Gastroesophageal sphincter (tissue), 4 donors: Measurements from ENCODE around the gene C4orf50. TPM values are rescaled to one million over a fixed set of nuclear protein-coding genes. Genes with fewer than 3 reads are reported as not detected.

ENCODE experiments used
- ATAC-seq: fragments of 150-250 bp; one replicate; pipeline ENCODE4 v1.9.1; 2016; ENCODE audit warnings: mild to moderate bottlenecking, moderate library complexity
- H3K27ac ChIP-seq, 4 donors: fragments of 200-600 bp; sonication (generic) in 3 of 4; 1 replicate in 3 of 4; 2 replicates in 1 of 4; pipeline ENCODE4 v1.5.1; 2016 to 2019
- H3K27me3 ChIP-seq: fragments of 200-600 bp; sonication (generic); one replicate; pipeline ENCODE4 v1.5.1; 2019
- H3K36me3 ChIP-seq, 2 donors: fragments of 200-600 bp; sonication (generic); one replicate each; pipeline ENCODE4 v1.5.1; 2019; ENCODE audit warnings: control low read depth in 1 of 2
- H3K4me1 ChIP-seq, 3 donors: fragments of 200-600 bp; sonication (generic); 1 replicate in 2 of 3; 2 replicates in 1 of 3; pipeline ENCODE4 v1.5.1; 2016 to 2019; ENCODE audit warnings: control low read depth in 2 of 3
- H3K4me3 ChIP-seq, 2 donors: fragments of 200-600 bp; sonication (generic); one replicate each; pipeline ENCODE4 v1.5.1; 2019; ENCODE audit warnings: mild to moderate bottlenecking in 1 of 2, moderate library complexity in 1 of 2
- H3K9me3 ChIP-seq, 3 donors: fragments of 200-600 bp; sonication (generic); one replicate each; pipeline ENCODE4 v1.5.1; 2017 to 2019; ENCODE audit warnings: control low read depth in 2 of 3
- EP300 ChIP-seq: sonication (generic); formaldehyde crosslinking; IDR thresholded peaks from one replicate; pipeline ENCODE4 v1.6.1; 2017; ENCODE audit warnings: antibody characterized with exemption, mild to moderate bottlenecking
- POLR2A ChIP-seq, 2 donors: fragments of 450-650 bp; IDR thresholded peaks; one replicate each; pipeline ENCODE4 v1.6.1; 2017; ENCODE audit warnings: antibody characterized with exemption in 2 of 2, mild to moderate bottlenecking in 2 of 2, moderate library complexity in 1 of 2
- POLR2AphosphoS5 ChIP-seq: sonication (generic); formaldehyde crosslinking; IDR thresholded peaks from one replicate; pipeline ENCODE4 v1.6.1; 2017; ENCODE audit warnings: antibody characterized with exemption
- WGBS, 2 donors: methylation state at CpG; one replicate each; pipeline ENCODE4 v1.1.5; 2018; ENCODE audit warnings: low coverage in 1 of 2; 5-methylcytosine and 5-hydroxymethylcytosine counted together
- total RNA-seq, 4 donors: library from RNA; depleted of rRNA; stranded (reverse); fragments of >200 nt; gene quantifications; one replicate each; pipeline ENCODE4 v1.1.0, GENCODE V29; 2016
- TF ChIP-seq, protein P1 (sequence below), 4 experiments: fragments of 200-600 bp in 2 of 4; fragments of 450-650 bp in 2 of 4; sonication (generic) in 1 of 4; IDR thresholded peaks; one replicate each; pipeline ENCODE4 v1.5.1; 2017 to 2019; ENCODE audit warnings: antibody characterized with exemption in 4 of 4, mild to moderate bottlenecking in 2 of 4, moderate library complexity in 2 of 4

Gene C4orf50
- total RNA-seq, 4 donors from 2014 or later: under 0.01 to 0.25 (median 0.12) TPM

GRCh38 chr4:5884796-5885195 is 133.4 kb downstream of the C4orf50 start:
- no peaks in the 10 kb centered on the region for H3K36me3 ChIP-seq
- H3K27me3 ChIP-seq: peaks cover 85% of the 10 kb centered on the region
- no peak for ATAC-seq
- H3K4me1 ChIP-seq: peaks cover 0 to 28% (median 18%) of the 10 kb centered on the region in 3 donors
- no peaks in the 10 kb centered on the region for H3K9me3 ChIP-seq
- TF ChIP-seq POLR2AphosphoS5 (no peak), EP300 (no peak), POLR2A (IDR thresholded peaks at IDR 0.05) (no peak)
- TF ChIP-seq, protein P1, sequence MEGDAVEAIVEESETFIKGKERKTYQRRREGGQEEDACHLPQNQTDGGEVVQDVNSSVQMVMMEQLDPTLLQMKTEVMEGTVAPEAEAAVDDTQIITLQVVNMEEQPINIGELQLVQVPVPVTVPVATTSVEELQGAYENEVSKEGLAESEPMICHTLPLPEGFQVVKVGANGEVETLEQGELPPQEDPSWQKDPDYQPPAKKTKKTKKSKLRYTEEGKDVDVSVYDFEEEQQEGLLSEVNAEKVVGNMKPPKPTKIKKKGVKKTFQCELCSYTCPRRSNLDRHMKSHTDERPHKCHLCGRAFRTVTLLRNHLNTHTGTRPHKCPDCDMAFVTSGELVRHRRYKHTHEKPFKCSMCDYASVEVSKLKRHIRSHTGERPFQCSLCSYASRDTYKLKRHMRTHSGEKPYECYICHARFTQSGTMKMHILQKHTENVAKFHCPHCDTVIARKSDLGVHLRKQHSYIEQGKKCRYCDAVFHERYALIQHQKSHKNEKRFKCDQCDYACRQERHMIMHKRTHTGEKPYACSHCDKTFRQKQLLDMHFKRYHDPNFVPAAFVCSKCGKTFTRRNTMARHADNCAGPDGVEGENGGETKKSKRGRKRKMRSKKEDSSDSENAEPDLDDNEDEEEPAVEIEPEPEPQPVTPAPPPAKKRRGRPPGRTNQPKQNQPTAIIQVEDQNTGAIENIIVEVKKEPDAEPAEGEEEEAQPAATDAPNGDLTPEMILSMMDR (IDR thresholded peaks at IDR 0.05): no peak
- no peak overlapping the region for H3K4me3 ChIP-seq
- 73 to 74% methylated on average over 2 to 5 of the region's 7 CpGs for WGBS, 2 donors
- H3K27ac ChIP-seq: no peak overlapping the region

GRCh38 chr4:5883916-5884315 is 134.3 kb downstream of the C4orf50 start:
- TF ChIP-seq POLR2A (IDR thresholded peaks at IDR 0.05) (no peak), POLR2AphosphoS5 (no peak), EP300 (no peak)
- TF ChIP-seq, protein P1 (IDR thresholded peaks at IDR 0.05): no peak
- Histone ChIP-seq H3K27ac (no peak overlapping the region), H3K27me3 (peaks cover 84% of the 10 kb centered on the region), H3K36me3 (no peaks in the 10 kb centered on the region), H3K4me1 (peaks cover 0 to 20% (median 15%) of the 10 kb centered on the region in 3 donors), H3K9me3 (no peaks in the 10 kb centered on the region), H3K4me3 (no peak overlapping the region)
- WGBS, 2 donors: 60 to 71% methylated on average over 1 of the region's 1 CpG
- no peak for ATAC-seq

DNA sequence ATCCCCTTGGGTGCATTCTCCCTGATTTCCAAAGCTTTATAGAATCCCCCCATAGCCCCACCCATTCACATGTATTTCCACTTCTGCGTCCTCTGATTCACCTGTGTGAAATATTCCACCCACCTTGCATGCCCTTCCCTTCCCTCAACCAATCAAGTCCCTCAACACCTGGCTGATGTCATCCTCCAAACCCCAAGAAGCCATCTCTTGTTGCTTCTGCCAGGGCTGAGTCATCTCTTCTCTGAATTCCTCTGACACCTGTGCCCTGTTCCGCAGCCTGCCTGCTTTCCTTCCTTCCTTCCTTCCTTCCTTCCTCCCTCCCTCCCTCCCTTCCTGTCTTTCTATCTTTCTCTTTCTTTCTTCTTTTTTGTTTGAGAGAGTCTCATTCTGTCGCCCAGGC is 135.3 kb downstream of the C4orf50 start:
- Histone ChIP-seq H3K9me3 (no peaks in the 10 kb centered on the region), H3K27me3 (peaks cover 81% of the 10 kb centered on the region), H3K27ac (no peak overlapping the region), H3K4me3 (no peak overlapping the region), H3K36me3 (no peaks in the 10 kb centered on the region), H3K4me1 (peaks cover 0 to 10% (median 8%) of the 10 kb centered on the region in 3 donors)
- 71% methylated on average over 2 of the region's 3 CpGs; no CpG with 5 or more reads in 1 of the 2 donors for WGBS, 2 donors
- TF ChIP-seq EP300: no peak
- TF ChIP-seq POLR2A (IDR thresholded peaks at IDR 0.05): no peak
- no peak for TF ChIP-seq POLR2AphosphoS5
- TF ChIP-seq, protein P1 (IDR thresholded peaks at IDR 0.05): no peak
- ATAC-seq: no peak

GRCh38 chr4:5881340-5881739 is 136.9 kb downstream of the C4orf50 start:
- Histone ChIP-seq H3K36me3 (no peaks in the 10 kb centered on the region), H3K27me3 (peaks cover 80% of the 10 kb centered on the region), H3K4me3 (no peak overlapping the region), H3K9me3 (no peaks in the 10 kb centered on the region), H3K4me1 (no peaks in the 10 kb centered on the region), H3K27ac (no peak overlapping the region)
- WGBS, 2 donors: 11 to 27% methylated on average over 4 of the region's 4 CpGs
- ATAC-seq: no peak
- TF ChIP-seq, protein P1 (IDR thresholded peaks at IDR 0.05): no peak
- TF ChIP-seq EP300 (no peak), POLR2AphosphoS5 (no peak), POLR2A (IDR thresholded peaks at IDR 0.05) (no peak)

- WGBS, 2 donors: 82 to 90% methylated on average over 3 to 6 of the region's 6 CpGs
- no peak for ATAC-seq
- Histone ChIP-seq H3K4me1 (no peaks in the 10 kb centered on the region), H3K27me3 (peaks cover 71% of the 10 kb centered on the region), H3K4me3 (no peak overlapping the region), H3K36me3 (no peaks in the 10 kb centered on the region), H3K9me3 (no peaks in the 10 kb centered on the region), H3K27ac (no peak overlapping the region)
- TF ChIP-seq POLR2AphosphoS5 (no peak), POLR2A (IDR thresholded peaks at IDR 0.05) (no peak), EP300 (no peak)
- TF ChIP-seq, protein P1 (IDR thresholded peaks at IDR 0.05): no peak
Observed at GRCh38 chr4:5878359-5878758, 139.9 kb downstream of the C4orf50 start.
